Subcutaneous adipose tissue (tissue), 4 donors: ENCODE results near the gene TMEM52. TPM values are rescaled to one million over a fixed set of nuclear protein-coding genes. Genes with fewer than 3 reads are reported as not detected.

Source experiments
- total RNA-seq, 4 donors: library from RNA; depleted of rRNA; stranded (reverse); fragments of >200 nt; gene quantifications; one replicate each; pipeline ENCODE4 v1.1.0, GENCODE V29; 2016
- TF ChIP-seq, protein P1 (sequence below): fragments of 450-650 bp; IDR thresholded peaks from one replicate; pipeline ENCODE4 v1.5.1; 2016; ENCODE audit warnings: low read depth, mild to moderate bottlenecking, control low read depth, antibody characterized with exemption, moderate library complexity

The TMEM52 gene
- total RNA-seq, 4 donors from 2014 or later, result 1.3 to 9.8 (median 1.7) TPM; not detected in 1

DNA sequence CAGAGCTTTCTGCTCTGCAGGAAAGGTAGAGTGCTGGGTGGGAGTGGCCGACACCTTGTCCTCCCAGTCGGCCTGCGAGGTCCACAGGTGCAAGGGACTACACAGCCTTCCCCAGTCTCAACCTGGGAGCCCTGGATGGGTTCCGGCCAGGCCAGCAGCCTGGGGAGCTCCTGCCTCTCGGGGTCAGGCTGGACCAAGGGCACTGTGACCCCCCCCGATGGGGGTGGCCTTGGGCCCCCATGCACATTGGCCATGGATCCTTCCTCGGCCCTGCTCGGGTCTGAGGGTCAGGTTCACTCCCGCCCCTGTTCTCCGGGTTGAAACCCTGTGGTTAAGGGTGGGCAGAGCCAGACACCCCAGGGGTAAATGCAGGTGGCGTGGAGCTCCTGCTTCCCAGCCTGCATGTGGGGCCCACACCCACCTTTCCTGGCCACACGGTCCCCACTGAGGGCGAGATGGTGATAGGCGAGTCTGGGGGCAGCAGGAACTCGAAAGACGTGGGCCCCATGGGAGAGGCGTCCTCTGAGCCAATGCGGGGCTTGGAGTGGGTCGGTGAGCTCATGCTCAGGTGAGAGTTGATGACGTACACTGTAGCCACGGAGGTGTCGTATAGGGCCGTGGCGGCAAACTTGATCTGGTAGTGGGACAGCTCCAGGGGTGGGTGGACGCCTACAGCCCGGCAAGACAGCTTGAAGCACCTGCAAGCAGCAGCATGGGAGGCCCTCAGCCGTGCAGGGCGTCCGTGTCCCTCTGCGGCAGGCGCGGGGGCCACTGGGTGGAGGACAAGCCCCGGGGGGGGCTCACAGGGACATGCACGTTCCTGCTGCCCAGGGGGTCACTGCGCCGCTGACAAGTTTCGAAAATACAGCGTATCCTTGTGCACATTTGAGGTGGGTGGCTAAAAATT lies 10.8 kb upstream of the TMEM52 start:
- TF ChIP-seq, protein P1, sequence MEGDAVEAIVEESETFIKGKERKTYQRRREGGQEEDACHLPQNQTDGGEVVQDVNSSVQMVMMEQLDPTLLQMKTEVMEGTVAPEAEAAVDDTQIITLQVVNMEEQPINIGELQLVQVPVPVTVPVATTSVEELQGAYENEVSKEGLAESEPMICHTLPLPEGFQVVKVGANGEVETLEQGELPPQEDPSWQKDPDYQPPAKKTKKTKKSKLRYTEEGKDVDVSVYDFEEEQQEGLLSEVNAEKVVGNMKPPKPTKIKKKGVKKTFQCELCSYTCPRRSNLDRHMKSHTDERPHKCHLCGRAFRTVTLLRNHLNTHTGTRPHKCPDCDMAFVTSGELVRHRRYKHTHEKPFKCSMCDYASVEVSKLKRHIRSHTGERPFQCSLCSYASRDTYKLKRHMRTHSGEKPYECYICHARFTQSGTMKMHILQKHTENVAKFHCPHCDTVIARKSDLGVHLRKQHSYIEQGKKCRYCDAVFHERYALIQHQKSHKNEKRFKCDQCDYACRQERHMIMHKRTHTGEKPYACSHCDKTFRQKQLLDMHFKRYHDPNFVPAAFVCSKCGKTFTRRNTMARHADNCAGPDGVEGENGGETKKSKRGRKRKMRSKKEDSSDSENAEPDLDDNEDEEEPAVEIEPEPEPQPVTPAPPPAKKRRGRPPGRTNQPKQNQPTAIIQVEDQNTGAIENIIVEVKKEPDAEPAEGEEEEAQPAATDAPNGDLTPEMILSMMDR, result no peak

DNA sequence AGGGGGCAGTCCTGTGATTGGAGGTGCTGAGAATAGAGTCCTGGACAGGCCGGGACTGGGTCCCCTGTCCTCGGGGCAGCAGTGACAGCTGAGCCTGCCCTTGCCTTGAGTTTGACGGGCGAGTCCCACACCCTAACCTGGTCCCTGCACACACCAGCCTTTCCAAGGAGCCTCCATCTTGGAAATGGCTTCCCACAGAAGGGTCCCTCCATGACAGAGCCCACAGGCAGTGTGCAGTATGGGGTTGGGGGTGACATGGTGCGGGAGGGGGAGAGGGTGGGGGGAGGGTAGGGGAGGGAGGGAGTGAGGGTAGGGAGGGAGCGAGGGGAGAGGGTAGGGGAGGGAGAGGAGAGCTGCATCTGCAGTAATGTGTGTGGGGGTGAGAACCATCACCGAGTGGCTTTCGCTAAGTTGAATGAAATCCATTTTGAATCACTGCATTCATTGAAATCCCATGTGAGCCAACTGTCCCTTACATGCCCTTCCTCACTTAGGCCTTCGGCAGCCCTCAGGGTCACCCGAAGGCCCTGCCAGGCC lies 10.1 kb upstream of the TMEM52 start:
- TF ChIP-seq, protein P1, result no peak

DNA sequence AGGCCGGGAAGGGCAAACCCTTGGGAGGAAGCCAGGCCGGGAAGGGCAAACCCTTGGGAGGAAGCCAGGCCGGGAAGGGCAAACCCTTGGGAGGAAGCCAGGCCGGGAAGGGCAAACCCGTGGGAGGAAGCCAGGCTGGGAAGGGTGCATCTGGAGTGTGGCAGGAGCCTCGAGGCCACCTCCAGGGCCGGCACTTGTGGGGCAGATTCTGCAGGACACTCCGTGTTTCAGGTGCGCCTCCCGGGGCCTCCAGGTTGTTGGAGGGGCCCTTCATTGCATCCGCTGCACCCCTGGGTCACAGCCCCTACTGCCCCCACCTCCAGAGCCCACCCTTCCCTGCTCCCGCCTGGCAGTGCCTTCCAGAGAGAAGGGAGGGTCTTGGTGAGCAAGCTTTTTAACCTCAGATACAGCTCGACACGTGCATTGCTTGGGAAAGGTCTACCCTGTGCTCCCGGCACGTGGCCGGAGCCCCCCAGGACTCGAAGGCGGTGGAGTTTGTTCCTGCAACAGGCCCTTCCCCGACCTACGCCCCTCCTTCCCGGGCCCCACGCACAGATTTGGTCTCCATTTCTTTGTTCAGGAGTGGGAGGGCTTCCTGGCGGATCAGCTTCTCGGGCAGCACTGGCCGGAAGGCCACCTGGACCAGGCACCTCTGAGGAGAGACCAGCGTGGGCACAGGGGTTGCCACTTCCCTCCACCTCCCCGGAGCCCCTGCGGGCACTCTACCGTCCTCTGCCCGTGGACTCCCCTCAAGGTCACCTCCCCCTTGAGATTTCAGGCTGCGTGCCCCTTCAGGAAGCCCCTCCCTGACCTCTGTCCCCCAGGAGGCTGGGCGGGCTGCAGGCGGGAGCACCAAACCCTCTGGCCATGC lies 9.4 kb upstream of the TMEM52 start:
- TF ChIP-seq, protein P1, result no peak

DNA sequence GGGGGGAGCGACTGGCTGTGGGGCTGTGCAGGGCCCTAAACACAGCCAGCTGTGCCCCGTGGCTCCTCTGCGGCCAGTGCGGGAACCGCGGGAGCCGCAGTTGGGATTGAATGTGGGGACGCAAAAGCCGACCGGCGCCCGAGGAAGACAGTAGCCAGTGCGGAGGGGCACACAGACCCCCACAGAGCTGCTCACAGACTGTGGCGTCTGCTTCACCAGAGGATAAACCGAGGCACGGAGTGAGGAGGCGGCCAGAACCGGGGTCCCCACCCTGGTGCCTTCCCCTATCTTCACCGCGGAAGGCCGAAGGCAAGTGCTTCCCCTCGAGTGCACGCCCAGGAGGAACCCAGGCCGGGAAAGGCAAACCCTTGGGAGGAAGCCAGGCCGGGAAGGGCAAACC lies 8.7 kb upstream of the TMEM52 start:
- TF ChIP-seq, protein P1, result no peak

DNA sequence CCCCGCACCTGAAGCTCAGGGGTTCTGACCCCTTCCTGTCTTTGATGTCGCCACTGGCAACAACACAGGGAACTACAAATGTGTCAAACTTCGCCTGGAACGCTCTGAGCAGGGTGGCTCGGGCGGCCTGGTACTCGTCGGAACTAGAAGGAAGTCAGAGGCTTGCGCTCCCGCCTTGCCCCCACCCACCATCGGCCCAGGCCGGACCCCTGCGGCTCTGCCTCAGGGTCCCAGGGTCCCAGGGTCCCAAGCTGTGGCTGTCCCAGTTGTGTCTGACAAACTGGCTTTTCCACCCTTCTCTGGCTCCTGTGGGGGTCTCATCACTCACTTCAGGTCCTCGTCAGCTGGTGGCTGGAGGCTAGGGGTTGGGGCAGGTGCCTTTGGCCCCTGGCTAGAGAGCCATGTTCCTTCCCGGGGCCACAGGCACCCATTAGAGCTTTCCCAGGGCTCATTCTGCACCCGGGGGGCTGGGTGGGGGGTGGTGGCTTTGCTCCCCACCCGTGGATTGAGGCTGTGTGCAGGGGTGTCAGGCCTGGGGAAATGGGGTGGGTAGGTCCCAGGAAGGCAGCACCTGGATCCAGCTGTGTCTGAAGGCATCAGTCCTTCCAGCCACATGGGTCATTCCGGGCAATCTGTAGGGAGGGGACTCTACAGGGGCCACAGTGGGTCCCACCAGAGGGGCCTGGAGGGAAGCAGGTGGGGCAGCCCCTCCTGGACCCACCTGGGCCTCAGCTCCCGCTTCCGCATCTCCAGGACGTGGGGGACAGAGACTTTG lies 8.0 kb upstream of the TMEM52 start:
- TF ChIP-seq, protein P1, result no peak

DNA sequence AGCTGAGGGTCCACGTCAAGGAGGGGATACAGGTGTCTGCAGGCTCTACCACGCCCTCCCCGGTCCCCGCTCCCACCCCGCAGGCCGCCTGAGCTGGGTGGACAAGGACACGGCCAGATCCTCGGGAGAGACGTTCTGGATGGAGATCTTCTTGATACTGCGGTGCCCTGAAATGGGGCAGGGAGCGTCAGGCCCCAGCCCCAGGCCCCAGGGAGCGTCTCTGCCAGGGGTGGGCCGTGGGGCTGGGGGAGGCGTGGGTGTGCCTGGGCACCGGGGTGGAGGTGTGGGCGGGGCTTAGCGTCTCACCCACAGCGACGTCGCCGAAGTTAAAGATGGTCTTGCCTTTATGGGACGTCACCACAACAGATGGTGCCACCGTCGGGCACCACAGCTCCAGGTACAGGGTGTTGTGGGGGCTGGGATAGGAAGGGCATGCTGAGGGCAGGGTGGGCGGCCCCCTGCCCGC lies 7.3 kb upstream of the TMEM52 start:
- TF ChIP-seq, protein P1, result no peak
